GM21360 (cell line): Measurements from ENCODE around the gene FAM83G.
A peak's percentile ranks its signal among the peaks of the same experiment; 100 is the strongest.

Experiments
- ATAC-seq: cut with Tn5 transposase; IDR thresholded peaks from one replicate; pipeline ENCODE4 v1.9.1; 2021; ENCODE audit warnings: mild to moderate bottlenecking, moderate library complexity; ENCODE audit not compliant: unreplicated experiment

The FAM83G gene

GRCh38 chr17:18970582-18971480 is 33.7 kb downstream of the FAM83G start:
- ATAC-seq, result no peak

DNA sequence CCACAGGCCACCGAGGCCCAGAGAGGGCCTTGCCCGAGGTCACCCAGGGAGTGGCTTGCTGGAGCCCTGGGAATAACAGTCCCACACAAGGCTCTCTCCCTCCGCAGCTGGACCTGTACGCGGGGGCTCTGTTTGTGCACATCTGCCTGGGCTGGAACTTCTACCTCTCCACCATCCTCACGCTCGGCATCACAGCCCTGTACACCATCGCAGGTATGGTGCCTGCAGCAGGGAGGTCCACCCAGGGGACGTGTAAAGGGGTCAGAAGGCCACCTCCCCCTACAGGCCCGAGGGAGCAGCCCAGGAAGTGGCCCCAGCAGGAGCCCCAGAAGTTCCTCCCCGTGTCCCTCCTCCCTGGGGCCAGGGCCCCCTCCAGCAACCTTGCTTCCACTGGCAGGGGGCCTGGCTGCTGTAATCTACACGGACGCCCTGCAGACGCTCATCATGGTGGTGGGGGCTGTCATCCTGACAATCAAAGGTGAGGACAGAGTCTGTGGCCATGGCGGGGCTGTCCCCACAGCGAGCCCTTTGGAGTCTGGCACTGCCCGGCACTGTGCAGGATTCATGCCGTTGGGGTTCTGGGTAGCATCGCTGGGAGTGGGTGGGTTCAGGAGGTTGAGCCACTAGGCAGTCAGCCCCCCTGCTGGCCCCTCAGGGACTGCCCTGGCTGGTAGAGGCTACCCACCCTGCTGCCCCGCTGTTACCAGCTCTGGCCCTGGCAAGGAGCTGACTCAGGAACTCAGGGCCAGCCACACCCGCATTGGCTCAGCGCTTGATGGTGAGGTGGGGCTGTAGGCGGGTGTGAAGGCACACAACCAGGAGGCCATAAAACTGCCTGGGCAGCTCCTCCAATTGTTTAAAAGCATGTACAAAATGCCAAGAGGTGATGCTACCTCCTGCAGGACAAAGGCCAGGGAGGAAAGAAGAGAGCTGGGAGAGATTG is 35.3 kb downstream of the FAM83G start:
- ATAC-seq, result no peak

- ATAC-seq, result no peak
These were observed 36.2 kb downstream of the FAM83G start for GRCh38 chr17:18968345-18968744.

DNA sequence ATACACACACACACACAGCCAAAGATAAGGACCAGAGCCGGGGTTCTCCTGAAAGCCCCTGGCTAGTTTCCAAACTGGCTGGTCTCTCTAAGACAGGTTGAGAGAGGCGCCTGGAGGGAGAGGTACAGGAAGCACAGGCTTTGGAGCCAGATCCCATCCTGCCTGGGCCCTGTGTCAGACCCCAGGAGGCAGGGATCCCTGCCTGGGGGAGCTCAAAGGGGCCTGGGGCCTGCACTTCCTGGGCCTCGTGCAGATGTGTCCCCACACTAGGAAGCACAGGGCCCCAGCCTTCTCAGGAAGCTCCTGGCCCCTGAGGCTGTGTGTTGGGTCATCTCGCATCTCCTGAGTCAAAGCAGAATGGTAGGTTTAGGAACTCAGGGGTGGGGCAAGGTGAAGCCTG is 36.6 kb downstream of the FAM83G start:
- ATAC-seq, result no peak

DNA sequence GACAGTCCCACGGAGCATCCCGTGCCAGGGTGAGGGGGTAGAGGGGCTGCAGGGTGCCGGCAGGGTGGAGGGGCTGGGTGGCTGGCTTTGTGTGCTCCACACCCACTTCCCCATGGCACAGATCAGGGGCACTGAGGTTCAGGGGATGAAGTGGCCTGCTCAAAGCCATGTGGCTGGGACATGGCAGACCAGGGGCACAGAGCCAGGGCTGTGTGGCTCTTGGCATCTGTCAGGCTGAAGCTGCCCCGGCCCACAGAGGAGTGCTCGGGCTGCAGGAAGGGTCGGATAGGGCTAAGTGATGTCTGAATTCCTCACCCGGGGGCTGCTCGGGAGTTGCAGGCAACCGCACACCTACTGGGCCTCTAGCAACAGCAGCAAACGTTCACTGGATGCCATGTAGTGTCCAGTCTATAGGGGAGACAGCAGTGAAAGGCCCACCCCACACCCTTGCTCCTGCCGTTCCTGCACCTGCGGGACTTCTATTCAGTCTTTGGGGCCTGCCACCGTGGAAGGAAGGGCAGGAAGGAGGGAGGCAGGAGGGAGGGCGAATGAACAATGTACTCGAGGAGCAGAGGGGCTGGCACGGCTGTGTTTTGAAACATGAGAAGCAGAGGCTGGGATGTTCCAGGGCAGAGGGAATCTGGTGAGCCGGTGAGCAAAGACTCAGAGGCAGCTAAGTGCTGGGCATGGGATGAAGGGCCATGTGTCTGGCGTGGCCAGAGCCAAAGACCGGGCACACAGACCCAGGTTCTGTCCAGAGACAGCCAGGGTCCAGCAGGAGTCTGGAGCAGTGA is 37.5 kb downstream of the FAM83G start:
- ATAC-seq, result no peak

- no peak for ATAC-seq
These were observed 38.9 kb downstream of the FAM83G start for GRCh38 chr17:18965530-18966236.

DNA sequence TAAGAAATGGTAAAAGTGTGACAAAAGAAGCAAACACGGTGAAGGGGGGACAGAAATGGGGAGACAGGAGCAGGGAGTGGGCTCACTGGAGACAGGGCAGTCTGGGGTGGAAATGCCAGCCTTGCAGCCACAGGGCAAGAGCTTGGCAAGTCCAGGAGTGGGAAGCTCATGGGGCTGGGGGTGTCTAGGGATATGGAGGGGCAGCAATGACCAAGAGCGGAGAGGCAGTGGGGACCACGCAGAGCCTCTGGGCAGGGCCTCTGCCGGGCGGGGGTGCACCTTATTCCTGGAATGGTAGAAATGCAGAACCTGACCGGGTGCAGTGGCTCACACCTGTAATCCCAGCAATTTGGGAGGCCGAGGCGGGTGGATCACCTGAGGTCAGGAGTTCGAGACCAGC is 40.0 kb downstream of the FAM83G start:
- ATAC-seq, result no peak

DNA sequence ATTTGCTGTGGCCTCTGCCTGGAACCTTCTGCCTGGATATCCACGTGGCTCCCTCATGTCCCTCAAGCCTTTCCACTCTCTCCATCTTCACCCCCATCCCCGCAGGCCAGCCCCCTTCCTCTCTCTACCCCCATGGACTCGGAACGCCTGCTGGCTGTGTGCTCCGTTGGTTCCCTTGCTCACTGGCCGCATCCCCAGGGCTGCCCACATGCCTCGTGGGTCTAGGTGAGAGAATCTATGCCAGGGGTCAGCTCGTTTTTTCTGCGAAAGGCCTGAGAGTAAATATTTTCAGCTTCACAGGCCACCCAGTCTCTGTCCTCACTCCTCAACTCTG is 40.6 kb downstream of the FAM83G start:
- no peak for ATAC-seq

DNA sequence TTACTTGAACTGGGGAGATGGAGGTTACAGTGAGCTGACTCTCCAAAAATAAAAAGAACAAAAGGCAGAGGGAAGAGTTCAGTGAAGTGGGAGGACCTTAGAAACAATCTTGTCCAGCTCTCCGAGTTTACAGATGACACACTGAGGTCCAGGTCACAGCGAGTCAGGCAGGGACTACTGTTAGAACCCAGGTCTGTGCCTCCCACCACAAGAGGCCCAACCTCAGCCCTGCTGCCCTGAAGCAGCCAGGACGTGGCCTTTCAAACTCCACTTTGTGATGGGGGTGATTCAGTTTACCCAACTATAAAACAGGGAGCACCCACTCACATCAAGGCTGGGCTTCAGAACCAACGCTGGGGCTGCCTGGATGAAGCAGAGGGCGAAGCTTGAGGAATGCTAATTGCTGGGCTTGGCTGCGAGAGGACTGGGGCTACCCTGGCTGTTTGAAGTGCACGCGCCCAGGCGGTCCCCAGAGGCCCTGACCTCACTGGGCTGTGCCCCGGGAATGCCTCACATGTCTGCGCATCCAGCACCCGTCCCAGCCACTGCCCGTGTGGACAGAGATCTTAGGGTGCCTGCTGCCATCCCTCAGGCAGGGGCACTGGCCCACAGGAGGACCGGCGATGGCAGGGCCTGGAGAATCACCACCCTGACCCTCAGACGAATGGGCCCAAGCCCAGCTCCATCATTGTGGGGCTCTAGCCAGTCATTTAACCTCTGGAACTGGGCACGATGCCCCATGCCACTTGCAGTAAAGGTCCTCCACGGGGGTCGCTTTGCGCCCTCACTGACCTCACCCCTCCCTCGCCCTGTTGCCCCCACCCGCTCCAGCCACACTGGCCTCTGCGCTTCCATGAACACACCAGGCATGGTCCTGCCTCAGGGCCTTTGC is 41.2 kb downstream of the FAM83G start:
- no peak for ATAC-seq

DNA sequence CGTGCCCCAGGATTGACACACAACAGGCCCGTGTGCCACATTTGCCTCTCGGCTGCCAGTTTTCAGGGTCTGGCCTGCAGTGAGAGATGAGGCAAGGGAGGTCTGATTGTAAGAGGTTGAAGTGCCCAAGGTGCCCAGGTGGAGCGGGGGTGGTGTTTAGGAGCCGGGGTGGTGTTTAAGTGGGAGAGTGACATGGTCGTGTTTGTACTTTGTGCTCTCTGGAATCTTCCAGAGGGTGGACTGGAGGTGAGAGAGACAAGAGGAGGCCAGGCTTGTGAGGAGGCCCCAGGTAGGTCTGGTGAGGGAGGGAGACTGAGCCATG is 42.1 kb downstream of the FAM83G start:
- no peak for ATAC-seq

DNA sequence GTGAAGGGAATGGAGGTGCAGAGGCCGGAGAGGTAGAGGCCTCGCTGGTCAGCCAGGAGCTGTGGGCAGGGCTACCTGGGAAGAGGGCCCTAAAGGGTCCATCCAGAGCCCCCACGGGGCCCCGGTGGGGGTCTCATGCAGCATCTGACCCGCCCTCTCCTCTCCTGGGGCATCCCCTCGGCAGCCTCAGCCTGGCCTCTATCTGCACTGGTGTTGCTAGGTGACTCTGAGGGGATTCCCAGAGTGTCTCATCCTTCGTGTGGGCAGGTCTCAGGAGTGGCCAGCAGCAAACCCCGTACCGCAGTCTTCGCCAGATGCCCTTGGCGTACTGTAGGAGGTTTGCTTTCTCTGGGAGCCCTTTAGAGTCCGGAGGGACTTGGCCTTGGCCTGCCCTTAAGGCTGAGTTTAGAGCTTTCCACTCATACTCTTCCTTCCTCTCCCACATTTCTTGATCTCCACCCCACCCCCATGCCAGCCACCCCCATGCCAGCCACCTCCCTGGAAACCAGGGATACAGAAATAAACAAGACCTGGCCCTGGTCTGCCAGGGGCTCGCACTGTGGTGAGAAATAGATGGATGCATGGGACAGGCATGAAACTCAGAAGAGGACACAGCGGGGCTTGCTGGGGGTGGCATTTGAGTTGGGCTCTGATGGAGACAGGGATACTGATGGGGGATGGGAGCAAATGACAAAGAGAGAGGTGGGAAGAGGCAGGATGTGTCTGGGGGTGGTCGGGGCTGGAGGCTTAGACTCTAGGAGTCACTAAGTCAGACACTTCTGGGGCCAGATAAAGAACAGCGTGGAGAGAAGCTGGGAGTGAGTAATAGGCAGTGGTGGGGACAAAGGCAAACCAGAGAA is 42.7 kb downstream of the FAM83G start:
- ATAC-seq, result no peak

DNA sequence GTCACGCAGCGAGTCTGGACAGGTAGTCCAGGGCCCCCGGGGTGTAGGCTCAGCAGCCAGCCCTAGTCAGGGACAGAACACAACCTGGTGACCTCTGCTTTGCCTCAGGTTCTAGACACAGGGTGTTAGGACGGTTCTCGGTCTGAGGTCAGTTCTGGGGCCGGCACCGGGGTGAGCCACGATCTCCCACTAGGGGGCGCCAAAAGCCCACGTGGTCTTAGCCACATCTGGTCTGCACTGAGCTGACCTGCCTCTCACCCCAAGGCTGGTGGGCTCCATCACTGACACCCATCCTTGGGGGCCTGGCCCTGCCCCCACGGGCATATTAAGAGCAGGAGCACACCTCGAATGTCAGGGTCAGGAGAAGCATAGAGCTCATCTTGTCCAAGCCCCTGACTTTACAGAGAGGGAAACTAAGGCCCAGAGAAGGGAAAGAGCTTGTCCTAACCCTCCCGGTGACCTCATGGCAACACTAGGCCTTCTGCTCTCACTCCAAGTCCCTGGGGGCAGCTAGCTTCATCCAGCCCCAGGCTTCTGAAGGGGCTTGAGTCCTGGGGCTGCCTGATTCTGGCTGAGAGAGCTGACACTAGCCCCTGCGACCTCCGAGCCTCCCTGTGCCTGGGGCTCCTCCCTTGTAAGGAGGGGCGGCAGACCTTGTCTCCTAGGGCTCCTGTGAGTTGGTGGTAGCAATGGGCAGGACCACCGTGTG is 43.6 kb downstream of the FAM83G start:
- peak; percentile 46 for ATAC-seq

- no peak for ATAC-seq
These were observed 44.3 kb downstream of the FAM83G start for GRCh38 chr17:18960241-18960665.

DNA sequence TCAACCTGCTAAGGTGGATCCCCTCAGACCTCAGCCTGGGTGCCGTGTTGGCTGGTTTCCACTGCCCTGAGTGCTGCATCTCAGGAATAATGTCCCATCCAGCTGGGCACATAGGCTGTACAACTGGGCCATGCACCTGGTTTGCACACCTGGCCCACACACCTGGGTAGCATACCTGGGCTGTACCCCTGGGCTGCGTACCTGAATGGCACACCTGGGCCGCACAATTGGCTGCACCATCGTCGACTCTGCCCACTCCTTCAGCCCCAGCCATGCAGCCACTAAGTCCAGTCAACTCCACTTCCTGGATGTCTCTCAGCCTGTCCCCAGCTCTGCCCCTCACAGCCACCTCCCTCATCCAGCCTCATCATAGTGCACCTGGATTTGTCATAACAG is 44.7 kb downstream of the FAM83G start:
- no peak for ATAC-seq

DNA sequence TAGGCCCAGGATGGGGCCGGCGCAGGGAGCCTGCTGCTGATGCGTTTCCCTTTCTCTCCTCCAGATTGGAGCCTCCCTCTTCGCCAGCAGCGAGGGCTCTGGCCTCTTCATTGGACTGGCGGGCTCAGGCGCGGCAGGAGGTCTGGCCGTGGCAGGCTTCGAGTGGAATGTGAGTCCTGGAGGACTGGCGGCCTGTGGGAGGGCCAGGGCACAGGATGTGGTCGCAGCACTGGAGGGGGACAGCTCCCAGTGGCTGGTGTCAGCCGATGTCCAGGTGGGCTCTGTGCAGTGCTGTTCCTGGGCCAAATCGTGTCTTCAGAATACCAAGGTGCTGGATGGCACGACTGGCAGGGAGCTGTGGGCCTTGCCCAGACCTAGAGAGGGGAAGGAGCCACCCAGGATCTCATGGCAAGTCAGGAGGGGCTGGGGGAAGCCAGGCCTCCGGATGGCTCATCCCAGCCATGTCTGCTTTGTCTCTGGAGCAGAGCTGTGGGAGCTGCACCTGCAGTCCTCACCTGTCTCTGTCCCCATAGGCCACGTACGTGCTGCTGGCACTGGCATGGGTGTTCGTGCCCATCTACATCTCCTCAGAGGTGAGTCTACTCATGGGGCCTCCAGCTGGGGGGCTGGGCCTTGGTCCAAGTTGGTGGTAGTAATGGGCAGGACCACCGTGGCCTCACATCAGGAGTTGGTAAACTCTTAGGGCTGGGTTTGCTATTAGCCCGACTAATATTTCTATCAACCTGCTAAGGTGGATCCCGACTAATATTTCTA is 45.3 kb downstream of the FAM83G start:
- ATAC-seq, result no peak

DNA sequence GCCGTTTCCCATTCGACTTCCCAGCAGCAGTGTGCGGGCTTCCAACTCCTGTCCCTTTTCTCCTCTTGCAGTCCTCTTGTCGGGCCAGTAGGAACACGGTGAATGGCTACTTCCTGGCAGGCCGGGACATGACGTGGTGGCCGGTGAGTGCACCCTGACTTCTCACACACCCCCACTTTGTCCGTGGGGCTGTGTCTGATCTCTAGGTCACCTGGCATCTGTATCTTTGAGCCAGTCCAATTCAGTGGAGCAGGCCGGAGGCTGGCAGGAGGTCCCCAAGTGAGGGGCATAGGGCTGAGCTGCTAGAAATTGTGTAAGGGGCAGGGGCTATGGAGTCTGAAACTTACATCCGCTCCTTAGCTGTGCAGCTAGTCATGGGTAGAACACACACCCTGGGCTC is 46.0 kb downstream of the FAM83G start:
- ATAC-seq, result no peak

GRCh38 chr17:18957831-18958230 is 46.7 kb downstream of the FAM83G start:
- ATAC-seq, result no peak
